22Rv1 (cell line): ENCODE measurements around the gene PHF5A.

ENCODE experiments used
- ZFX ChIP-seq: fragments of 450-650 bp; IDR thresholded peaks from 2 replicates; pipeline ENCODE4 v1.6.1; 2017; ENCODE audit warnings: antibody characterized with exemption, borderline replicate concordance
- TF ChIP-seq, protein P1 (sequence below): fragments of 450-650 bp; IDR thresholded peaks from 2 replicates; pipeline ENCODE4 v1.5.1; 2017; ENCODE audit warnings: mild to moderate bottlenecking

DNA sequence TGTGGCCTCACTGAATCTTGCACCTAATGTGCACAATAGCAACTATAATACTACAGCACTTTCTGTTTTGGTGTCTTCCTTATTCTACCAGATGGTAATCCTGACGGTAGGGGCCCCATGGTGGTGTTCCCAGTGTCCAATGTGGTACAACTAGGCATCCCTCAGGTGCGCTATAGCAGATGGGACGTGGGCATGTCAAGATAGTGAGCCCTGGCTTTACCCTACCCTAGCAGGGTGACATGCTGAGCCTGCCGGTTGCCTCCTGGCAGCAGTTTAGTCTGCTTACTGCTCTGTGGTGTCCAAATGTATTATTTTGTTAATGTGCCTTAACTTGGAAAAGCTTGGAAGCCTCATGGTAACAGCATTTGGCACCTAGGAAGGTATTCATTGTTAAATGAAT, 19.6 kb upstream of the PHF5A start:
- TF ChIP-seq, protein P1, sequence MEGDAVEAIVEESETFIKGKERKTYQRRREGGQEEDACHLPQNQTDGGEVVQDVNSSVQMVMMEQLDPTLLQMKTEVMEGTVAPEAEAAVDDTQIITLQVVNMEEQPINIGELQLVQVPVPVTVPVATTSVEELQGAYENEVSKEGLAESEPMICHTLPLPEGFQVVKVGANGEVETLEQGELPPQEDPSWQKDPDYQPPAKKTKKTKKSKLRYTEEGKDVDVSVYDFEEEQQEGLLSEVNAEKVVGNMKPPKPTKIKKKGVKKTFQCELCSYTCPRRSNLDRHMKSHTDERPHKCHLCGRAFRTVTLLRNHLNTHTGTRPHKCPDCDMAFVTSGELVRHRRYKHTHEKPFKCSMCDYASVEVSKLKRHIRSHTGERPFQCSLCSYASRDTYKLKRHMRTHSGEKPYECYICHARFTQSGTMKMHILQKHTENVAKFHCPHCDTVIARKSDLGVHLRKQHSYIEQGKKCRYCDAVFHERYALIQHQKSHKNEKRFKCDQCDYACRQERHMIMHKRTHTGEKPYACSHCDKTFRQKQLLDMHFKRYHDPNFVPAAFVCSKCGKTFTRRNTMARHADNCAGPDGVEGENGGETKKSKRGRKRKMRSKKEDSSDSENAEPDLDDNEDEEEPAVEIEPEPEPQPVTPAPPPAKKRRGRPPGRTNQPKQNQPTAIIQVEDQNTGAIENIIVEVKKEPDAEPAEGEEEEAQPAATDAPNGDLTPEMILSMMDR: no peak
- no peak for TF ChIP-seq ZFX
